ENCODE measurements around the gene NOL4L. TPM values are rescaled to one million over a fixed set of nuclear protein-coding genes. Genes with fewer than 3 reads are reported as not detected.

The NOL4L gene
- total RNA-seq, 1 experiment from 2014 or later: 31.7 TPM

DNA sequence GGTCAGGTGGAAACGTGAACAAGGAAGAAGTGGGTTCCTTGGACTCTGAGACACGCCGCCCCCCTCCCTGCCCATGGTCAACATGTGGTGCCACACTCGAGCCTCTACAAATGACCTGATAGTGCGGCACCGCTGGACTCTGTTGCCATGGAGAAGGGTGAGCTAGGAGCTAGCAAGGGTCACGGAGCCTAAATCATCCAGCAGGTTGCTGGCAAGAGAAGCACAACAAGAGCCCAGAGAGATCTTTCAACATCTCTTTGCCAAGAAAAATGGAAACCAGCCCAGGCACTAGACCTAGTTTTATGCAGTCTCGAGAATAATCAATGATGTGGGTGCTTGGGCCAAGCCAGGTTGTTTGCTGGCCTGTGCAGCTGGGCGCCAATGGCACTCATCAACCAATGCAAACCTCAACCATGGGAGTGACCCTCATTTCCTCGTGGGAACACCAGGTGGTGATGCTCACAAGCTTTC is 69.5 kb downstream of the NOL4L start:
- Mint-ChIP-seq H3K36me3 (ENCODE audit: insufficient read depth in 1 of 3, low read depth in 3 of 3) (no peaks in the 10 kb centered on the region; a peak in 1 of 7 replicates), H3K4me3 (no peak overlapping the region; a peak in 1 of 5 replicates), H3K27me3 (ENCODE audit: low read depth) (peaks cover 20% of the 10 kb centered on the region), H3K27ac (no peak overlapping the region), H3K9me3 (no peaks in the 10 kb centered on the region), H3K4me1 (peaks cover 23 to 25% of the 10 kb centered on the region in 2 experiments)
- Histone ChIP-seq H3K18ac (ENCODE audit: insufficient read length, low read depth, low read length) (no peak overlapping the region), H2BK5ac (ENCODE audit: insufficient read length, low read length) (no peak overlapping the region), H3K14ac (ENCODE audit: insufficient read depth, low read length) (no peak overlapping the region), H4K20me1 (ENCODE audit: control insufficient read depth, insufficient read depth, insufficient read length) (no peaks in the 10 kb centered on the region), H4K91ac (ENCODE audit: insufficient read length, low read depth, low read length) (no peak overlapping the region), H3K23ac (ENCODE audit: insufficient read length, low read depth, low read length) (no peak overlapping the region), H3K27me3 (ENCODE audit: insufficient read depth, low read length) (no peaks in the 10 kb centered on the region), H2AK5ac (ENCODE audit: insufficient read length, low read length) (no peak overlapping the region), H3K4me2 (ENCODE audit: insufficient read depth, insufficient read length, low read length) (no peak overlapping the region), H2BK120ac (ENCODE audit: low read depth, low read length, poor library complexity, severe bottlenecking) (no peak overlapping the region), H3K27ac (ENCODE audit: insufficient read length, low read depth, low read length) (no peak overlapping the region), H2BK15ac (ENCODE audit: low read depth, low read length) (no peak overlapping the region), H3T11ph (ENCODE audit: low read length) (no peak overlapping the region), H3K9ac (ENCODE audit: extremely low read depth, insufficient read length, low read length) (no peak overlapping the region), H4K8ac (replicated peaks; ENCODE audit: insufficient read length, low read depth, low read length) (no peak overlapping the region), H2BK20ac (ENCODE audit: low read depth, low read length, poor library complexity, severe bottlenecking) (no peak overlapping the region), H3K23me2 (ENCODE audit: insufficient read length, low read depth, low read length, poor library complexity, severe bottlenecking) (no peaks in the 10 kb centered on the region), H4K5ac (ENCODE audit: insufficient read length, low read depth, low read length) (no peak overlapping the region), H3K4ac (ENCODE audit: low read depth, low read length) (no peak overlapping the region), H3K79me2 (ENCODE audit: insufficient read depth, low read length) (no peaks in the 10 kb centered on the region), H3K79me1 (ENCODE audit: insufficient read depth, low read depth, low read length, poor library complexity, severe bottlenecking) (no peaks in the 10 kb centered on the region), H3K9me3 (ENCODE audit: control insufficient read depth, low read depth, low read length) (no peaks in the 10 kb centered on the region), H3K4me1 (ENCODE audit: insufficient read depth, low read length) (no peaks in the 10 kb centered on the region; the same call in 1 of the 2 replicates), H2AFZ (ENCODE audit: low read length) (no peak overlapping the region), H2BK12ac (ENCODE audit: insufficient read length, low read depth, low read length) (no peak overlapping the region), H3K56ac (ENCODE audit: insufficient read length, low read depth, low read length) (no peak overlapping the region)
- WGBS (ENCODE audit: extremely low coverage, insufficient read length, low lambda C conversion rate): no CpG with 5 or more reads among the region's 10 CpGs
- TF ChIP-seq, protein P1, sequence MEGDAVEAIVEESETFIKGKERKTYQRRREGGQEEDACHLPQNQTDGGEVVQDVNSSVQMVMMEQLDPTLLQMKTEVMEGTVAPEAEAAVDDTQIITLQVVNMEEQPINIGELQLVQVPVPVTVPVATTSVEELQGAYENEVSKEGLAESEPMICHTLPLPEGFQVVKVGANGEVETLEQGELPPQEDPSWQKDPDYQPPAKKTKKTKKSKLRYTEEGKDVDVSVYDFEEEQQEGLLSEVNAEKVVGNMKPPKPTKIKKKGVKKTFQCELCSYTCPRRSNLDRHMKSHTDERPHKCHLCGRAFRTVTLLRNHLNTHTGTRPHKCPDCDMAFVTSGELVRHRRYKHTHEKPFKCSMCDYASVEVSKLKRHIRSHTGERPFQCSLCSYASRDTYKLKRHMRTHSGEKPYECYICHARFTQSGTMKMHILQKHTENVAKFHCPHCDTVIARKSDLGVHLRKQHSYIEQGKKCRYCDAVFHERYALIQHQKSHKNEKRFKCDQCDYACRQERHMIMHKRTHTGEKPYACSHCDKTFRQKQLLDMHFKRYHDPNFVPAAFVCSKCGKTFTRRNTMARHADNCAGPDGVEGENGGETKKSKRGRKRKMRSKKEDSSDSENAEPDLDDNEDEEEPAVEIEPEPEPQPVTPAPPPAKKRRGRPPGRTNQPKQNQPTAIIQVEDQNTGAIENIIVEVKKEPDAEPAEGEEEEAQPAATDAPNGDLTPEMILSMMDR (conservative IDR thresholded peaks at IDR 0.05): no peak
- DNase-seq: no peak
